Activated naive CD8-positive, alpha-beta T cell treated with anti-CD3 and anti-CD28 coated beads, Interleukin-2, amount 50 U/mL, for 24 hours (primary cell): ENCODE measurements around the gene MPHOSPH8.
"Not testable (repeated sequence)": the region's sequence is repeated elsewhere in the genome, so short reads cannot be mapped to it uniquely, and the experiment has no call there.

Experiments
- ATAC-seq: fragments of 150-1000 bp; cut with Tn5 transposase; one replicate; pipeline ENCODE4 v1.10.0; 2021
- DNase-seq: peaks from one replicate; pipeline ENCODE4 v3.0.0; 2021
- H3K27ac Mint-ChIP-seq: one replicate; pipeline ENCODE4 v1.8.0; 2021; ENCODE audit warnings: mild to moderate bottlenecking, mixed read lengths
- H3K27me3 Mint-ChIP-seq: one replicate; pipeline ENCODE4 v1.8.0; 2021; ENCODE audit warnings: mixed read lengths
- H3K36me3 Mint-ChIP-seq: one replicate; pipeline ENCODE4 v1.8.0; 2021; ENCODE audit warnings: low read depth, mixed read lengths
- H3K4me1 Mint-ChIP-seq: one replicate; pipeline ENCODE4 v1.8.0; 2021; ENCODE audit warnings: mixed read lengths
- H3K4me3 Mint-ChIP-seq: one replicate; pipeline ENCODE4 v1.8.0; 2021; ENCODE audit warnings: mild to moderate bottlenecking, moderate library complexity, mixed read lengths
- H3K9me3 Mint-ChIP-seq: one replicate; pipeline ENCODE4 v1.8.0; 2021; ENCODE audit warnings: mixed read lengths

The MPHOSPH8 gene

DNA sequence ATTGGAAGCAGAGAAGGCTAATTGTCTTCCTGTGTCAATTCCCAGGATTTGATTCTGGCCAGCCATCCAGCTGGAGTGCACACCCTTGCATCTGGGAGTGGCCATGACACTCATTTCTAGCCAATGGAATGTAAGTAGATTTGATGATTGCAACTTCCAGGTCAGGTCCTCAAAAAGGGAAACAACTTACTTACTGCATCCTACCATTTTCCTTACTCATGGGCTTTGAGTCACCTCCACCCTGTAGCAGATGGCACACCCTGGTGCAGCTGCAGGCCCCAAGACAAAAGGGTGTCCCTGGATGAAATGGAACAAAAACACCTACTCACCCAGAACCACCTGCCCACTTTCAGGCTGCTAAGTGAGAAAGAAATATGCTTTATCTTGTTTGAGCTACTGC lies 27.3 kb upstream of the MPHOSPH8 start:
- Mint-ChIP-seq H3K4me1 (peaks cover 5% of the 10 kb centered on the region), H3K36me3 (peaks cover 27% of the 10 kb centered on the region), H3K27me3 (peaks cover 26% of the 10 kb centered on the region), H3K9me3 (peaks cover 24% of the 10 kb centered on the region), H3K27ac (no peak overlapping the region), H3K4me3 (no peak overlapping the region)
- DNase-seq (no peak), ATAC-seq (no peak)

DNA sequence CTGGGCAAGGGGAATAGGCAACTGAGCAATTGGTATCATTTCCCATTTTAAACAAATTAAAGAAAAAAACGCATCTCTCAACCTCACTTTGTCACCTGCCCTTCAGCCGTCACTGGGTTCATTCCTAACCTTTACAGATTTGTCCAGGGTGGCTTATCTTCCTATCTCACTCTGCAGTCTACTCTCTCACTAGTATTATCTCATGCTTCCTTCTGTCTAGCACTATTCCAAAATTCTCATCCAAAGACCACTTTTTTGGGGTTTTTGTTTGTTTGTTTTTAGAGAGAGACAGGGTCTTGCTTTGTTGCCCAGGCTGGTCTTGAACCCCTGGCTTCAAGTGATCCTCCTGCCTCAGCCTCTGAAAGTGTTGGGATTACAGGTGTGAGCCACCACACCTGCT lies 26.7 kb upstream of the MPHOSPH8 start:
- Mint-ChIP-seq H3K4me1 (peaks cover 5% of the 10 kb centered on the region), H3K27ac (no peak overlapping the region), H3K4me3 (no peak overlapping the region), H3K36me3 (peaks cover 27% of the 10 kb centered on the region), H3K9me3 (peaks cover 24% of the 10 kb centered on the region), H3K27me3 (peaks cover 26% of the 10 kb centered on the region)
- no peak for ATAC-seq
- DNase-seq: no peak

DNA sequence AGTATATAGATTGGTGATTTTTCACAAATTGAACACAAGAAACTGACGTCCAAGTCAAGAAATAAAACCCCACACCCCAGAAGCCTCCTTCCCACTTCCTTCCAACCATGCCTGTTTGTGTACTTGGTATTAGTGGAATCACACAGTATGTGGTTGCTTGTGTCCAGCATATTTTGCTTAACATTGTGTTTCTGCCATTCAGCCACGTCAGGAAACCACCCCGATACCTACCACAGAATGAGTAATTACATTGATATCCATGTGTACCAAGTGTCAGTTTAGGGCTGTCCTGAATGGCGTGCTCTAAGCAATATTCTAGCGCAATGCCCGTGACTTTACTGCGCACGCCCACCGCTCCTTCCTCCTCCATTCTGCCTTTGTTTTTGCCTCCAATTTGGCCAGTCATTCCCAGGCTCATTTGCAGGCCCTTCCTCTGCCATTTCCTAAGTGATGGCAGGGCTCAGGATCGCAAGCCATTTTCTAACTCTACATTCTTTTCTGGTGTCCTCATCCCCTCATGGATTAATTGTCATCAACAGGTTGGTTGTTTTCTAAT lies 25.9 kb upstream of the MPHOSPH8 start:
- Mint-ChIP-seq H3K27ac (no peak overlapping the region), H3K36me3 (peaks cover 27% of the 10 kb centered on the region), H3K4me1 (peaks cover 5% of the 10 kb centered on the region), H3K4me3 (no peak overlapping the region), H3K9me3 (peaks cover 24% of the 10 kb centered on the region), H3K27me3 (peaks cover 25% of the 10 kb centered on the region)
- DNase-seq (no peak), ATAC-seq (no peak)

DNA sequence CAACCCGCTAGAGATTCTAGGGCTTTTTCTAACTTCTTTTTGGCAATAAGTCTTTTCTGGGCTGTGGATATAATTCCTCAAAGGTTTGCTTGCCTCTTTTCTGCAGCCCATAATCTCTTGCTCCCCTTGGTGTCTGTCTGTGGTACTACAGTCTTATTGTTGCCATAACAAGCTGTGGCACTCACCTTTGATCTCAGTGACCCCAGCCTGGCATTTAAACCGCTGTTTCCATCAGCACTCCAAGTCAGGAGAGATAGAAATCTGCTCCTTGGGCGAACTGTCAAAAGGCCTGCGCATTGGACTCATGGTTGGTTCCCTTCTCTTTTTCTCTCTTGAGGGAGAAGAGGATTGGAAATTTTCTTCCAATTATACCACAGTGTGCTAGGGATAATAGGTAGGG lies 14.5 kb upstream of the MPHOSPH8 start:
- Mint-ChIP-seq H3K4me1 (peaks cover 9% of the 10 kb centered on the region), H3K36me3 (peaks cover 9% of the 10 kb centered on the region), H3K9me3 (peaks cover 11% of the 10 kb centered on the region), H3K4me3 (no peak overlapping the region), H3K27me3 (peaks cover 34% of the 10 kb centered on the region), H3K27ac (no peak overlapping the region)
- peak; percentile 18 for DNase-seq
- peak; percentile 72 for ATAC-seq

GRCh38 chr13:19622193-19622592 lies 11.3 kb upstream of the MPHOSPH8 start:
- no peak for ATAC-seq
- H3K36me3 Mint-ChIP-seq: peaks cover 7% of the 10 kb centered on the region
- peaks cover 11% of the 10 kb centered on the region for H3K9me3 Mint-ChIP-seq
- H3K4me1 Mint-ChIP-seq: peaks cover 9% of the 10 kb centered on the region
- DNase-seq: no peak
- H3K27me3 Mint-ChIP-seq: peaks cover 24% of the 10 kb centered on the region
- no peak overlapping the region for H3K4me3 Mint-ChIP-seq
- H3K27ac Mint-ChIP-seq: no peak overlapping the region

DNA sequence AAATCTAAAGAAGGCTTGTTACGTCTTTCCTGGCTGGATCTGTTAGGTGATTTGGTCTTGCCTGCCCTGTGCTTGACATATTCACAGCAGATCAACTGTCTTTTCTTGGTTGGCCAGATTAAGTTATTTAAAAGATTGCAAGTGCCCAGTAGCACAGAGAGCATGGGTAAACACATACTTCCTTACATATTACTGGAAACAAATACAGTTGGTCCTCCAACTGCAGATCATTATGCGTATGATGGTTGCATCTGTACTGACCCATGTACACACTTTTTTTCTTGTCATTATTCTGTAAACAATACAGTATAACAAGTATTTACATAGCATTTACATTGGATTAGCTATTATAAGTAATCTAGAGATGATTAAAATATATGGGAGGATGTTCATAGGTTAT lies 9.2 kb upstream of the MPHOSPH8 start:
- peaks cover 1% of the 10 kb centered on the region for H3K36me3 Mint-ChIP-seq

DNA sequence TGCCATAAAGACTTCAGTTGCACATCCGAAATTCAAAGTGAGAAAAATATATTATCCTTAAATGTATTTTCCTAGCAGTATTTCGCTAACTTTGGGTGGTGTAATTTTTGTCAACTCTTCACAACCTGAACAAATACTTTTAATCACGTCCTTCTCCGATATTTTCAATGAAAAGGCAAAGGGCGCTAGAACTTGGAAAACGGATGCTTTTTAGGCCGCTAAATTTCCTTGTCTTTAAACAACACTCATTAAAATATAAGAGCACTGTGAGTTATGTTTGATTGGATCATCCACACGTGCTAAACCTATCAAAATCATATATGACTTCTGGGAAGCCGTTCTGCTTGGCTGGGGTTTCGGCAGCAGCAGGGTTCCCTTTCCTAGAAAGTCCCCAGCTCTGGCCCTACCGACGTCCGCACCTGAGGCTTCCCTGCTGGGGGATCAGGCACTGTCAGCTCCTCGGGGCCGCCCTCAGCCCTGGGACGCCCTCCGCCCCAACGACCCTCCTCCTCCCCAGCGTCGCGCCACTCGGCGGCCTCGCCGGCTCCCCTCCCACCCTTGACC lies 462 bp upstream of the MPHOSPH8 start:
- Mint-ChIP-seq H3K27ac (peak overlapping the region; percentile 98), H3K4me1 (peaks cover 32% of the 10 kb centered on the region), H3K4me3 (peak overlapping the region; percentile 99), H3K9me3 (no peaks in the 10 kb centered on the region), H3K36me3 (peaks cover 18% of the 10 kb centered on the region), H3K27me3 (no peaks in the 10 kb centered on the region)
- ATAC-seq (no peak), DNase-seq (no peak)

More for the DNA sequence above, 9.2 kb upstream of the MPHOSPH8 start:
- peaks cover 5% of the 10 kb centered on the region for H3K4me1 Mint-ChIP-seq
- ATAC-seq (no peak), DNase-seq (no peak)
- H3K4me3 Mint-ChIP-seq: no peak overlapping the region
- peaks cover 17% of the 10 kb centered on the region for H3K27me3 Mint-ChIP-seq
- no peak overlapping the region for H3K27ac Mint-ChIP-seq
- no peaks in the 10 kb centered on the region for H3K9me3 Mint-ChIP-seq

DNA sequence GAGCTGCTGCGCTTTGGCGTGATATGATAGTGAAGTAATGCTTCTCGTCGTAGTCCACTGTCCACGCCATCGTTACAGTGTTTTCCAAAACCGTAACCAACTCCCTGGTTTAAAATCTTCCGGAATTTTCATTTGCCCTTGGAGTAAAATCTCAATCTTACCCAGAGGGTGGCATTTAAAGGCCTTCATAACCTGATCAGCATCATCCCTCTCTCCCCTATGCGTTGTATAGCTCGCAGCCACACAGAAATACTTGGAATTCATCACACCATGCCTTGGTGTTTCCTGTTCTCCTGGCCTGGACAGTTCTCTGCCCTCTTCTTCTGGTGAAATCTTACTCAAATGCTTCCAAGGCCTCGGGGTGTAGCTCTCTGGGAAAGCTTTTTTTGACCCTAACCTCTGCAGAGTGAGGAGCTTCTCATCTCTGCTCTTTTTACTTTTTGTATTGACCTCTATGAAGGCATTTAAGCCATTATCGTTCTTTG lies 839 bp downstream of the MPHOSPH8 start:
- Mint-ChIP-seq H3K27ac (peak overlapping the region; percentile 98), H3K4me1 (peaks cover 40% of the 10 kb centered on the region), H3K9me3 (no peaks in the 10 kb centered on the region), H3K27me3 (no peaks in the 10 kb centered on the region), H3K4me3 (peak overlapping the region; percentile 99), H3K36me3 (peaks cover 24% of the 10 kb centered on the region)
- ATAC-seq (no peak), DNase-seq (no peak)

DNA sequence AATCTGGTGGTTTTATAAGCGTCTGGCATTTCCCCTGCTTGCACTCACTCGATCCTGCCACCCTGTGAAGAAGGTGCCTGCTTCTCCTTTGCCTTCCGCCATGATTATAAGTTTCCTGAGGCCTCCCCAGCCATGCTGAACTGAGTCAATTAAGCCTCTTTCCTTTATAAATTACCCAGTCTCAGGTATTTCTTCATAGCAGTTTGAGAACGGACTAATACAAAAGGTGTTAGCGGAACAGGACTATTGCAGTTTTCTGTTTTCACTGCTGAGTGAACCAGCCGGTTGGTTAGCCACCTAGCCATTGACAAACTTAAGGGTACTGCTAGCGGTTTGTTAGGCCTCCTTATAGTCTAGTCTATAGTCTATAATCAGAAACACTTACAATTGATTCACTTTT lies 2.5 kb downstream of the MPHOSPH8 start:
- H3K9me3 Mint-ChIP-seq, ATAC-seq, DNase-seq, H3K27ac Mint-ChIP-seq, H3K27me3 Mint-ChIP-seq: not testable (repeated sequence)
- H3K4me3 Mint-ChIP-seq: peak overlapping the region; percentile 99
- peaks cover 47% of the 10 kb centered on the region for H3K4me1 Mint-ChIP-seq
- H3K36me3 Mint-ChIP-seq: peaks cover 19% of the 10 kb centered on the region

- H3K27ac Mint-ChIP-seq: no peak overlapping the region
- peaks cover 18% of the 10 kb centered on the region for H3K4me1 Mint-ChIP-seq
- no peaks in the 10 kb centered on the region for H3K27me3 Mint-ChIP-seq
- no peaks in the 10 kb centered on the region for H3K9me3 Mint-ChIP-seq
- peaks cover 46% of the 10 kb centered on the region for H3K36me3 Mint-ChIP-seq
- no peak for ATAC-seq
- no peak for DNase-seq
- no peak overlapping the region for H3K4me3 Mint-ChIP-seq
Observed at GRCh38 chr13:19643652-19644051, 10.2 kb downstream of the MPHOSPH8 start.

- Mint-ChIP-seq H3K27me3 (no peaks in the 10 kb centered on the region), H3K9me3 (no peaks in the 10 kb centered on the region), H3K4me1 (peaks cover 9% of the 10 kb centered on the region), H3K27ac (peak overlapping the region; percentile 4), H3K4me3 (no peak overlapping the region), H3K36me3 (peaks cover 46% of the 10 kb centered on the region)
- no peak for DNase-seq
- ATAC-seq: no peak
Observed at GRCh38 chr13:19645000-19645399, 11.5 kb downstream of the MPHOSPH8 start.

- H3K27ac Mint-ChIP-seq: no peak overlapping the region
- DNase-seq: no peak
- H3K27me3 Mint-ChIP-seq: no peaks in the 10 kb centered on the region
- peaks cover 6% of the 10 kb centered on the region for H3K4me1 Mint-ChIP-seq
- H3K9me3 Mint-ChIP-seq: no peaks in the 10 kb centered on the region
- no peak for ATAC-seq
- H3K4me3 Mint-ChIP-seq: no peak overlapping the region
- peaks cover 51% of the 10 kb centered on the region for H3K36me3 Mint-ChIP-seq
Observed at GRCh38 chr13:19646063-19646462, 12.6 kb downstream of the MPHOSPH8 start.

- Mint-ChIP-seq H3K27me3 (no peaks in the 10 kb centered on the region), H3K4me1 (no peaks in the 10 kb centered on the region), H3K36me3 (peaks cover 39% of the 10 kb centered on the region), H3K4me3 (no peak overlapping the region), H3K9me3 (no peaks in the 10 kb centered on the region), H3K27ac (no peak overlapping the region)
- ATAC-seq (no peak), DNase-seq (no peak)
Observed at GRCh38 chr13:19650742-19651141, 17.3 kb downstream of the MPHOSPH8 start.

DNA sequence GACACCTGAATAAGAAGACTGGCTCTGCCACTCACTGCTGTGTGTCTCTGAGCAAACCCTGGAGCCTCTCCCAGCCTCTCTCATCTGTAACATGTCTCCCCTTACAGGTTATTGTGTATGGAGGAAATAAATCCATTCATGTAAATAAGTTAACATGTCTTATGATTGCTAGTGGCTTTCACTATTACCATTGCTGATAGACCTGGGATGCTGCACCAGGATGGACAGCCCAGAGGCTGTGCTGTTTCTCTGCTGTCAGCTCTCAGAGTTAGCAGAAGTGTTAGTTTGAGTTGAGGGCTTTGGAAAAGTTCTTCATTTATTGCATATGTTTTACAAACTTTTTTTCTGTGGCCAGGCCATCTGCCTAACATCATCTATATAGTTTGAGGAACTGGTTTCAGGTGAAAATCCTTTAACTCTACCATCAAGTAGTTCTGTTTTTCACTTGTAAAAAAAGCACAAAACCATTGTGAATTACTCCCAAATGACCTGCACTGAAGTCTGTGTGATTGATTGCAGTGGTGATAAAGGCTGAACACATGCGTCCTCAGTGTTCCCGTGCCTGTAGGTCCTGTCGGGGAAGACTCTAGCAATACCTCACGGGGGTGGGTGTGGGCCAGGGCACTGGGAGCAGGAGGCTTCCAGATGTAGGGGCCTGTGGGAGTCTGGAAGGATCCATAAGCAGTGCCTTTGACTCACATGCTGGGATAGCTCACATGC lies 24.6 kb downstream of the MPHOSPH8 start:
- no peak for DNase-seq
- no peaks in the 10 kb centered on the region for H3K9me3 Mint-ChIP-seq
- H3K4me1 Mint-ChIP-seq: no peaks in the 10 kb centered on the region
- H3K27me3 Mint-ChIP-seq: no peaks in the 10 kb centered on the region
- ATAC-seq: no peak
- H3K36me3 Mint-ChIP-seq: peaks cover 33% of the 10 kb centered on the region
- no peak overlapping the region for H3K27ac Mint-ChIP-seq
- no peak overlapping the region for H3K4me3 Mint-ChIP-seq

DNA sequence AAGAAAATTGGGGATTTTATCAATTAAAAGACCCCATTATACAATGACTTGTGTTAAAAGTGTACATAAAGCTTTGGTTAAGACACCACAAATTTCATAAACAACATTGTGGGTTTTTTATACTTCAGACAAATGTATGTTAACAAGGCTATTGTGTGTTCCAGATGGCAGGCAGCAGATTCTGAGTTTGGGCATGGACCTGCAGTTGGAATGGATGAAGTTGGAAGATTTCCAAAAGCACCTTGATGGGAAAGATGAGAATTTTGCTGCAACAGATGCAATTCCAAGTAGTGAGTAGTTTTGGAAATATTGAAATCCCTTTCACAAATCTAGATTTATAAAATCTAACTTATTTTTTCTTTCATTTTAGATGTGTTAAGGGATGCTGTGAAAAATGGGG lies 25.4 kb downstream of the MPHOSPH8 start:
- Mint-ChIP-seq H3K27me3 (no peaks in the 10 kb centered on the region), H3K9me3 (no peaks in the 10 kb centered on the region), H3K27ac (no peak overlapping the region), H3K4me1 (no peaks in the 10 kb centered on the region), H3K36me3 (peaks cover 34% of the 10 kb centered on the region), H3K4me3 (no peak overlapping the region)
- DNase-seq (no peak), ATAC-seq (no peak)
